GM12872 (cell line): ENCODE results near the gene AGTRAP.

Experiments used
- TF ChIP-seq, protein P1 (sequence below): IDR thresholded peaks from 3 replicates; pipeline ENCODE4 v1.5.1; 2011; ENCODE audit warnings: low read depth, mild to moderate bottlenecking, low read length, moderate library complexity; ENCODE audit not compliant: insufficient read depth

Gene AGTRAP

GRCh38 chr1:11708554-11709350 is 27.2 kb upstream of the AGTRAP start:
- TF ChIP-seq, protein P1, sequence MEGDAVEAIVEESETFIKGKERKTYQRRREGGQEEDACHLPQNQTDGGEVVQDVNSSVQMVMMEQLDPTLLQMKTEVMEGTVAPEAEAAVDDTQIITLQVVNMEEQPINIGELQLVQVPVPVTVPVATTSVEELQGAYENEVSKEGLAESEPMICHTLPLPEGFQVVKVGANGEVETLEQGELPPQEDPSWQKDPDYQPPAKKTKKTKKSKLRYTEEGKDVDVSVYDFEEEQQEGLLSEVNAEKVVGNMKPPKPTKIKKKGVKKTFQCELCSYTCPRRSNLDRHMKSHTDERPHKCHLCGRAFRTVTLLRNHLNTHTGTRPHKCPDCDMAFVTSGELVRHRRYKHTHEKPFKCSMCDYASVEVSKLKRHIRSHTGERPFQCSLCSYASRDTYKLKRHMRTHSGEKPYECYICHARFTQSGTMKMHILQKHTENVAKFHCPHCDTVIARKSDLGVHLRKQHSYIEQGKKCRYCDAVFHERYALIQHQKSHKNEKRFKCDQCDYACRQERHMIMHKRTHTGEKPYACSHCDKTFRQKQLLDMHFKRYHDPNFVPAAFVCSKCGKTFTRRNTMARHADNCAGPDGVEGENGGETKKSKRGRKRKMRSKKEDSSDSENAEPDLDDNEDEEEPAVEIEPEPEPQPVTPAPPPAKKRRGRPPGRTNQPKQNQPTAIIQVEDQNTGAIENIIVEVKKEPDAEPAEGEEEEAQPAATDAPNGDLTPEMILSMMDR, result no peak

DNA sequence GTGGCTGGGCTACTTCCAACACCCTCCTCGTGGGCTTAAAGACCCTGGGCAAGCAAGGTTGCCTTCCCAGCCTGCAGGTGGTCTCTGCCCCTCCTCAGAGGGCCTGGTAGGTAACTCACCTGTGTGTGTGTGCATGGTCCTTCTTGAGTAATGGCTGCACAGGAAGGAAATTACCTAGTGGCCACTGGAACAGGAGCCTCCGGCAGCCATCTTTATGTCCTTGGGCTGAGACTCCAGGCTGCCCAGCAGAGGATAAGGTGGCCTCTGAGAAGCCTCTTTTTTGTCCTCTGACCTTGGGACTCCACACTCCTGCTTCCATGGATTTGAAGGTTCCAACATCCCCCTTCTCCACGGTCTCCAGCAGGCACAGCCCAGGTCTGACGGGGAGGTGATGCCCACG is 24.4 kb upstream of the AGTRAP start:
- TF ChIP-seq, protein P1, result no peak

DNA sequence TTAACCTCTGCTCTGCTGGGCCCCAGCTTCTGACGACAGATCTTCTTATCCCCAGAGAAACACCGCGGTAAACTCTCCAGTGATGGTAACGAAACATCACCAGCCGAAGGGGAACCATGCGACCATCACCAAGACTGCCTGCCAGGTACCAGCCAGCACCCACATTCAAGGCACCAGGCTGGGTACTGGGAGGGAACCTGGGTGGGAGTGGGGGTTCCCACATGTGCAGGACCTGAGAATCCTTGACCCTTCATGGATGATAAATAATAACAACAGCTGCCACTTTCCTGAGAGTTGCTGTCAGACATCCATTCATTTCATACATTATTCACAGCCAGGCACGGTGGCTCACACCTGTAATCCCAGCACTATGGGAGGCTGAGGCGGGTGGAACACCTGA is 23.7 kb upstream of the AGTRAP start:
- TF ChIP-seq, protein P1, result no peak

DNA sequence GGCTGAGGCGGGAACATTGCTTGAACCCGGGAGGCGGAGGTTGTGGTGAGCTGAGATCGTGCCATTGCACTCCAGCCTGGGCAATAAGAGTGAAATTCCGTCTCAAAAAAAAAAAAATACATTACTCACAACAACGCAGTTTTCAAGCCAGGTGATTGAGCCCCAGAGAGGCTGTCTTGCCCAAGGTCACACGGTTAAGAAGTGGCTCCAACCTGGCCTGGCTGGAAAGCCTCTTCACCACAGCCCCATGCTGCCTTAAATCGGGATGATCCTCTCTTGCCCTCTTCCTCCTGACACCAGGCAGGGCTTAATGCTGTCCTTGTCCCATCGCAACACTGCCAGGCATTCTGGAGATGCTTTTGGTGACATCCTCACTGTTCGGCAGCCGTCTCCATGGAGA is 22.8 kb upstream of the AGTRAP start:
- TF ChIP-seq, protein P1, result no peak

DNA sequence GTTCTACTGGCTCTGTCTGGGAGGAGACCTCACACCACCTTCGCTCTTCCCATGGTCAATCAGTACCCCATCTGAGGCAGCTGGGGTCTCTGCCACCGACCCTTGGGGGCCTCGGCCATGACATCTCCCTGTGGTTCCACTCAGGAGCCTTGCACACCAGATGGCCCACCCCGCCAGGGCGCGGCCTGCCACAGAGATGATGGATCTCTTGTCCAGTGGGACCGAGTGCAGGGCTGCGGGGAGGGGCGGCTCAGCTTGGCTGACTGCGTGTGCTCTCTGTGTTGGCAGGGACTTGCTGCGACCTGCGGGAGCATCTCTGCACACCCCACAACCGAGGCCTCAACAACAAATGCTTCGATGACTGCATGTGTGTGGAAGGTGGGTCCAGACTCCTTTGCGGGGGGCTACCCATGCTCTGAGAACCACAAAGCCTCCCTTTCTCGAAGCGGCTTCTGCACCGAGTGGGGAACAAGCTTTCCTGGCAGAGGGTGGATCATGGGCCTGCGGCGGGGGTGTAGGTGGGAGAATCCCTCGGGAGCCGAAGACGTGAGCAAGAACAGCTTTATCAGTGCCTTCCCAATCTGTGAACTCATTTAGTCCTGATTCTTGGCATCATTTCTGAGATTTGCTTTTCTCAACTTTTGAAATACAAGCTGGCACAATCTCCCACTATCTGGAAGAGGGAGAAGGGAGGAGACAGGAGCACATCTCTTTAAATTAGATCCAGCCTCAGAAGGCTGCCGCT is 20.9 kb upstream of the AGTRAP start:
- TF ChIP-seq, protein P1, result no peak

- TF ChIP-seq, protein P1, result peak; percentile 98
Measured at GRCh38 chr1:11719313-11720032, 16.5 kb upstream of the AGTRAP start.

GRCh38 chr1:11720033-11720376 is 15.9 kb upstream of the AGTRAP start:
- TF ChIP-seq, protein P1, result no peak
